Measurements from ENCODE around the gene ZNF423.

Gene ZNF423

DNA sequence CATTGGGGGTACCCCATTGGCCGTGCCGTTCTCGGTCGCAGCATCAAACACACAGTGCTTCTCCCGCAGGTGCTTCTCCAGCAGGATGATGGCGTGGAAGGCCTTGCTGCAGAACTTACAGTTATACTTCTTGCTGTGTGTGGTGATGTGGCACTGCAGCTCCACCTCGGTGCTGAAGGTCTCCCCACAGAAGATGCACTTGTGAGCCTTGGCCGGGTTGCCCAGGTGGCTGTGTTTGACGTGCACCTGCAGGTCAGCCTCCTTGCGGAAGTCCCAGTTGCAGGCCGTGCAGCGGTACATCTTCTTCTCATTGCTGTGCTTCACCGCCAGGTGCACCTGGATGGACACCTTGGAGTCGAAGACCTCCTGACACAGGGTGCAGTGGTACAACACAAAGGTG, 219.3 kb downstream of the ZNF423 start:
- no peak for DNase-seq

DNA sequence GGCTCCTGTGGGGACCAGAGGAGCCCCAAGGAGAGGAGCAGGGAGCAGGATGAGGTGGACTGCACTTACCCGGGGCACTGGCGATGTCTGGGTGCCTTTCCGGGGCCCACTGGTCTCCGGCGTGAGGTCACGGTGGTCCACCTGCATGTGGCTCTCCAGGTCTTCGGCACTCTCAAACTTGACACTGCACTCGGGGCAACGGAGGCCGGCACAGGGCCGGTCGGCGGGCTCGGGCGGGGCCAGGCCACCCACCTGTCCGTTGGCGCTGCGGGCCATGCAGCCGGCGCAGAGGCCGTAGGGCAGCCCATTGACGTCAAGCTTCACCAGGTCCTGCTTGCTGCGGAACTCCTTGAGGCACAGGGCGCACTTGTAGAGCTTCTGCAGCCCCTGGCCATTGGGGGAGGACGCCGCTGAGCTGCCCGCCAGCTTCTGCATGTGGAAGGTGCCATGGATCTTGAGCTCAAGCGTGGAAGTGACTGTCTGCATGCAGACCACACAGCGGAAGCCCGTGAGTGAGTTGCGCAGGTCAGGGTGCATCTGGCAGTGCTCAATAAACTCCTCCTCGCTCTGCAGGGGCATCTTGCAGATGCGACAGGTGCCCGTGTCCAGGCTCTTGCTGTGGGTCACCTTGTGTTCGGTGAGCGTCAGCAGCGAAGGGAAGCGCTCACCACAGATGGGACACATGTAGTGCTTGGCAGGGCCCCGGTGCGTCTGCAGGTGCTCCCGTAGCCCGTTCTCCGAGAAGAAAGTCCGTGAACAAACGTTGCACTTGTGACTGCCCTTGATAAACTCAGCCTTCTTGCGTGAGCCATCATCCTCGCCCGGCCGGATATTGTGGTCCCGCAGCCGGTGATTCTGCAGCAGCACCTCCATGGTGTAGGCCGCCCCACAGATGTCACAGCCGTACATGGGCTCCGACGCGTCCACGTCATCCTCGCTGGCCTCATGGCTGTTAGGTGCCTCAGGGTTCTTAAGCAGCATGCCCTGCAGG, 220.0 kb downstream of the ZNF423 start:
- no peak for DNase-seq

DNA sequence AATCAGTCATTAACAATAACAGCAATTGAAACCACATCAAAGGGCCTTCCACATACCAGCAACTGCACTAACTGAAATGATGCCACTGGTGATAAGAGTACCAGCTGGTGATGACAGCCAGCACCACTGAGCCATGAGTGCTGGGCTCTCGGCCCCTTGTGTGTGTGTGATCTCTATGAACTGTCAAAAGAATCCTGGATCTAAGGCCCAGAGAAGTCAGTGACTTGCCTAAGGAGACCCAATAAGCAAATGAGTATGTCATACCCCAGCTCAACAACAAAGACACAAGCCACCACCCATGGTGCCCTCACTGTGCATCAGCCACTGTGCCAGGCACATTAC, 220.9 kb downstream of the ZNF423 start:
- no peak for DNase-seq

DNA sequence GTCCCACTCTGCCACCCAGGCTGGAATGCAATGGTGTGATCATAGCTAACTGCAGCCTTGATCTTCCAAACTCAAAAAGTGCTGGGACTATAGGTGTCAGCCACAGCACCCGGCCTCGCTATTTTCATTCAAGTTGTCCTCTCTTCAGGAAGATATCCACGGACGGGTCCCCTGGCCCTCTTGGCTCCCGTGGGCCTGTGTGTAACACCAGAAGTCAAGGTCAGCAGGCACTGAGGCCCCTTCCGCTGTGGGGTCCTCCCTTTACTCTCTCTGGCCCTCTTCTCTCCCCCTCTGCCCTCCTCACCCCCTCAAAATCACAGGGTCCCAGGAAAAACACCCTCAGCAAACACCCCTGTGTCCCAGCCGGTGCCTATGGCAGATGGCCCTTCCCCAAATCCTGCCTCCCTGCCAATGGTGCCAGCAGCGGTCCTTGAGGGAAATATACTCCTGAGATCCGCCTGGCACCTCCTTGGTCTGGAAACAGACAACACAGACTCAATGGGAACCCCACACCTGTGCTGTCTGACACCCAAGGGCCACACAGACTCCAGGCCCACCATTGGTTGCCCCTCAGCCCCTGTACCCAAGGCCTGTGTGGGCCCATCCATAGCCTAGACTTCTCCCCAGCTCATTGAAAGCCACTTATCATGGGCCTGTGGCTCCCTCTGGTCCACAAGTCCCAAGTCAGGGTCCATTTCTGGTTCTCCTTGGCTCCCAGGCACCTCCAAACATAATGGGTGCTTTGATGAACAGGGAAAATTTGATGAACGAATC, 221.5 kb downstream of the ZNF423 start:
- DNase-seq: no peak

DNA sequence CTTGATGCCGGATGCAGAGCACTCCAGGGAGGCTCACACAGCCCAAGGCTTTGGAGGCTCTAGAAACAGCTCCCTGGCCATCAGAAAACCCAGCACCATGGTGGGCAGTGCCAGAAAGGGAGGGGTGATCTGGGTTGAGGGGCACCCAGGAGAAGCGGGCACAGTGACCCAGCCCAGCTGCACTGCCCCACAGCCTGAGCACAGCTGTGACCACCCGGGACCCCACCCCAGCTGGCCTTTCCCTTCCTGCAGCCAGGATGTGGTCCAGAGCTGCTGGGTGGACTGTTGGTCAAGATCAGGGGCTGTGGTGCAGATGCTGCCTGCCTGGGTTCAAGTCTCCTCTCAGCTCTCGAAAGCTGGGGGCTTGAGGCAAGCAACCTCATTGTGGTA, 223.1 kb downstream of the ZNF423 start:
- no peak for DNase-seq

DNA sequence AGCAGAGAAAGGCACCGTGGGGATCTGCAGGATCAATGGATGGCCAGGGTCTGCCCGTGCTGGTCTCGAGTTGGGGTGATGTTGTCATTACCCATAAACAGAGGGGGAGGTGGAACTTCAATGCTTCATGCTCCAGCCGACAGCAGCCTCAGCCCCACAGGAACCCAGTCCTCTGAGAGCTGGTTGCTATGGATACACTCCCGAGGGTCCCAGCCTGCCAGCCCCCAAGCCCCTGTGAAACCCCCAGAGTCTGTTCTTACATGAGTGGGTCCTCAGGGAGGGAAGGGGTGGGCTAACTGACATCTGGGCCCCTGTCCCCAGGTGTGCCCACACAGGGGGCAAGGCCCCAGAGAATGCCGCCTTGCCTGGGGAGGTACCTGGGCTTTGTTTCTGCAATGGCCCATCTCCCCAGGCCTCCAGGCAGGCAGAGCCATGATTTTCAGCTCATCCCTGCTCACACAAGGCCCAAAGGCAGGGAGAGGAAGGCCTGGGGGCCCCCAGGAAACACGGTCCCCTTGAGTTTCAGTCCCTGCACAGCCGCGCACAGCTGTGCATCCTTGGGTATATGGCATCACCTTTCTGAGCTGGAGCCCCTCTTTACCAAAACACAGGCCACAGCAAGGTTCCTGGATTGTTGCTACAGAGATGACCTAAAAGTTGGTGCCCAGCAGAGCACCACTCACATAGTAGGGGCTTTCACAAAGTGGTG, 223.7 kb downstream of the ZNF423 start:
- DNase-seq: no peak

DNA sequence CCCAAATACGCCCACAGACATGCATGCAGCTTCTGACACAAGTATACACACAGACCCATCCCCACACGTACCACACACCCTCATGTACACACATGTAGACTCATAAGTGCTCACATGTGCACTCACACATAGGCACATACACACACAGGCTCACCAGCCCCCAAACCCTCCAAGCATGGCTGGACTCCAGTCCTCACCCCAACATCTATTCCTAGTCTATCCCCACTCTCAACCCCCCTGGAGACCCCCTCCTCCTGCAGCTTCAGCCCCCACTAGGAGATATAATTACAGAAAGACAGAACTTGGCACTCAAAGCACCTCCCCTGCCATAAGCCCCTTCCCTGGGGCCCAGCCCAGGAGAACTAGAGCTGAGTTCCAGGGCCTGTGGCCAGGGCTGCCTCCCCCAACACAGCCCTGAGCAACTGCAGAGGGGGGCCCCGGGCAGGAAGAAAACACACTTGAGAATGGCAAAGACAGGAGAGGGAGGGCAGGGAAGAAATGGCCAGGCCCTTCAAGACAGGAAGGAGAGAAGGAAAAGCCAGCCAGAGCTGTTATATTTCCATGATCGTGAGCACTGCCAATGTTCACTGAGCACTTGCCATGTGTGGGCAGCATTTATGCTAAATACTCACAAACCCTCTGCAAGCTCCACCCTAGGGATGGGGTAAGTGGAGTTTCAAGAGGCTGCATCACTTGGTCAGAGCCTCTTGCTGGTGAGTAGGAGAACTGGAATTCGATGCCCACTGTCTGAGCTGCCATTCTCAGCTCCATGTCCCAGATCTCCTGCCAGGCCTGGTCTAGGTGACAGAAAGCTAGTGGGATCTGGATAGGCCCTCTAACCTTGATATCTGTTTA, 224.5 kb downstream of the ZNF423 start:
- DNase-seq: no peak

DNA sequence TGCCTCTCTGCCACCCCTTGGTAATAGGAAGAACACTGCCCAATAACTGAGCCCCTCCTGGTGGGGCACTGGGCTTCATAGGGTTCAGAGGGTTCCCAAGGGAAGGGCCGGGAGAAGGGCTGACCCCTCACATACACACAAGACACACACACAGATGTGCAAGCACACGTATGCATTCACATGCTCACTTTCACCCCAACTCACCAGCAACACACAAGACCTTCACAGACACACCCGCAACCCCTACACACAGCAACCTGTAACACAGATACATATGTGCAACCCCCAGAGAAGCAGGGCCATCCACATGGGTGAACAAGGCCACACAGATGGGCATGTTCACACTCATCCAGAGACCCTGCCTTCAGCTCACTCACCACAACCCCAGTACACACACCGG, 225.1 kb downstream of the ZNF423 start:
- no peak for DNase-seq

DNA sequence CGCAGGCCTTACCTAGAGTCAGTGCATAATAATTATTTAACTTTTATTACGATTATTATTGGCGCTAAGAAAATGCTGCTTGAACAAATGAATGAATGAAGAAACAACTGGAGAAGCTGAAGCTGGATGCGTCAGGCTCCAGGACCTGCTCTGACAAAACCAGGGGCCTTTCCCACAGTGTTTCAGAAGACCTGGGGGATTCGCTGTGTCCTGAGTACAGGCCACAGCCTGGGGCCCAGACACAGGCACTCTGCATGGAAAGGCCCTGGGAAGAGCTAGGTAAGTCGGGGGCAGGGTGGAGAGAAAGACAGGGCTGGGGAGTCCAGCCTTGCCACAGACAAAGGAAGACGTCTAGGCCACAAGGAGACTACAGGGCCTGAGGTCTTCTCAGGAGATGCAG, 226.1 kb downstream of the ZNF423 start:
- DNase-seq: no peak

DNA sequence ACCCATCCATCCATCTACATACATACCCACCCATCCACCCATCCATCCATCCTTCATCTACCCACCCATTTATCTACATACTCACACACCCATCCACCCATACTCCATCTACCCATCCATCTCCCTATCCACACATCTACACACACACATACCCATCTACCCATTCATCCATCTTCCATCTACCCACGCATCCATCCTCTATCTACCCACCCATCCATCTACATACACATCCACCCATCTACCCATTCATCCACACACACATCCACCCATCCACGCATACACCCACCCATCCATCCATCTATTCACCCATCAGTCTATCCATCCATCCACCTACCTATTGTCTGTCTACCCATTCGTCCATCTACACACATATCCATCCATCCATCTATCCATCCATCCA, 227.8 kb downstream of the ZNF423 start:
- no peak for DNase-seq

DNA sequence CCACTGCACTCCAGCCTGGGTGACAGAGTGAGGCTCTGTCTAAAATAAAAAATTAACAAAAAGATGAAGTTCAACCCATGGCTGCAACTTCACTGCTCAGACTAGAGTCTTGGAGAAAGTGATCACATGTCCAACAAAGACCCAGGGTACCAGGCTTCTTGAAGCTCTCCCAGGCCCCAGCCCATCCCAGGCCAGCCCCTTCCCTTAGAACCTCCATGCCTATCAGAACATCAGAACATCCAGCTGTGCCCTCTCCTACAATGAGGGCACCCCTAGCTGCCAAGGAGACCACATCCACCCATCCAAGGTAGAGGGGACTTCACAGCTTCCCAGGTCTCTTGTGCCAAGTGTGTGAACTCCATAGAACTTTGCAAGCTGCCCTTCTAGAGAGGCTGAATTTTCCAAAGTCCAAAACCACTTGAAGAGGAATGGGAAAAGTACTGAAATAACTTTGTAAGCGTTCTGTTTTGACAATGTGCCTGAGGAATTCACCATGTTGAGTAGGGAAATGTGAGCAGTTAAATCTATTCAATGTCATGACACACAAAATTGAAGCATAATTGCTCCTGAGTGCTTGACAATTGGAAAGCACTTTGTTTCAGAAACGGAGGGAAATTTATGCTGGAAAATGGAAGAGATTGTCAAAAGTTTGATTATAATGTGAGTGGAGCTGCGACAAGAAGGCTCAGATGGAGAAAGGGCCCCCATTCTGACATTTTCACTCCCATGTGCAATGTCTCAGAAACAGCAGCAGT, 230.4 kb downstream of the ZNF423 start:
- DNase-seq: no peak

DNA sequence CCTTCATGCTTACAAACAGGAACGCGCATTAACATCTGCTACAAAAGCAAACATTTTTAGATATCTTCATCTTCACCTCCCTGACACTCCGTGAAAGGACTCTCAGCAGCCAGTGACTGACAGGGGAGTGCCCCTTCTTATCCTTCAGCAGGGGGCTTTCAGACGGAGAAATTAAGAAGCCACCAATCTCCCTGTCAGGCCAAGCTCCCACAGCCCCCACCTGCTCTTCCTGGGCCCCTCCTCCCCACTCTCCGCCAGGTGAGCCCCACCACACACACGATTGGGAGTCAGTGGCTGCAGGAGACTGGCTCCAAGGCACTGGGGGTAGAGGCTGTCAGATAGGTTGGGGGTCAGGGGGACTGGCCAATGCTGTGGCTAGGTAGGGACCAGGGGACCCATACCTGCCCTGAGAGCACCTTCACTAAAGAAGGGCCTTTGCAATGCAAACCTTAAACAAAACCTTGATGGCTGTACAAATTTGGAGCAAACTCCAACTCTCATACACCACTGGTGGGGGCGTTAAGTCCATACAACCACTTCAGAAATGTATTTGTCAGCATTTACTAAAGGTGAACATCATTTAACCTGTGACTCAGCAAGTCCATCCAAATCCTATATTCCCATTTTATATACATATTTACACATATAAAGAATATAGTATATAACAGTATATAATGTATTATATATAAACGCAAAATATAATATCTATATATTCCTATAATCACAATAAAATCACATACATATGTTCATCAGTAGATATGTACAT, 232.2 kb downstream of the ZNF423 start:
- DNase-seq: no peak

DNA sequence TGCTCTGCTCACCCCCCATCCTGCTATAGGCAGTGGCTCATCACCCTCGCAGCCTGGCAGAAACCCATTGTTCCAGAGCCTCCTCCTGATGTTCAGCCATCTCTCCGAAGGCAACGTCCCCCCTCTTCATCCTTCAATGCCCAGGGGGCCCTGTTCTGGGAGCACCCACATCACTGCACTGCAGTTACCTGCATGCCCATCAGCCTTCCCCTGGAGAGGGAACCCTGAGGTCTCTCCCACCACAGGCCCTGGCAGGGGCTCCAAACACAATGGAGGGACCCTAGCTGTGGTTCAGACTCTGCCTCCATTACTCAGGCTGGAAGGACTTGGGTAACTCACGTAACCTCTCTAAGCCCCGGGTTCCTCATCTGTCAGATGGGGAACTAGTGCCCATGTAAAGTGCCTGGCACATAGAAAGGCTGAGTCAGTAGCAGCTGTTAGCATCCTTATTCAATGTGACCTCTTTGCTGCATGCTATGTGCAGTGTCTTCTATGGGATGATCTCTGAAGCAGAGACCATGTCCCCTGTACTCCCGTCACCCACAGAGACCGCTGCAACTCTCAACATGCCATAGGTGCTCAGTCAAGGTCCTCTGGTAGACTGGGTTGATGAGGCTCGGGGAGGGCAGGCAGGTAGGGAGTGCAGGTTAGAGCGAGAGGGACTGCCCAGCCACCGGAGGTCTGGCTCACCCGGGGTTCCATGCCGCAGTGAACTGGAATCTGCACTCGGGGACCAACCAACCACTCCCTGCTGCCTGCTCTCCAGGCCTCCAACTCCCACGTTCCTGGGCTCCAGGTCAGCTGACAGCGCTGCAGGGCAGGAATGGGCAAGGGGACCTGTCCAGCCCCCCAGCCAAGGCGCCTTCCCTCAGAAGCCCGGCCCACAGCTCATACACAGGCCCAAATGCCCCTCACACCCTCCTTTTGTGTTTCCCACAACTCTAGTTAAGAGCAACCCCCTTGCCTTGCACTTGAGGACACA, 233.2 kb downstream of the ZNF423 start:
- no peak for DNase-seq

DNA sequence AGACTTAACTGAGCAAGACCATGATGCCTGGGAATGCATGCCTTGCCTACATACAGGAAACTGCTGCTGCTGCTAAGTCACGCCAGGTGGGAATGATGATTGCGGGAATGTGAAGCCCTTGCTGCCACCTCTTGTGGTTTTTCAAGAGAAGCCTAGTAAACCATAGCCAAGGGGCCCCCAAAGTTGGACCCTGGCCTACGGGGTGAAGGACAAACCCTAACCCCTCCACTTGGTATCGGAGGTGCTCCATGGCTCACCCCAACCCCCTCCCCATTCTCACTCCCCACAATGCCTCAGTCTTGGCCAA, 233.9 kb downstream of the ZNF423 start:
- DNase-seq: no peak

DNA sequence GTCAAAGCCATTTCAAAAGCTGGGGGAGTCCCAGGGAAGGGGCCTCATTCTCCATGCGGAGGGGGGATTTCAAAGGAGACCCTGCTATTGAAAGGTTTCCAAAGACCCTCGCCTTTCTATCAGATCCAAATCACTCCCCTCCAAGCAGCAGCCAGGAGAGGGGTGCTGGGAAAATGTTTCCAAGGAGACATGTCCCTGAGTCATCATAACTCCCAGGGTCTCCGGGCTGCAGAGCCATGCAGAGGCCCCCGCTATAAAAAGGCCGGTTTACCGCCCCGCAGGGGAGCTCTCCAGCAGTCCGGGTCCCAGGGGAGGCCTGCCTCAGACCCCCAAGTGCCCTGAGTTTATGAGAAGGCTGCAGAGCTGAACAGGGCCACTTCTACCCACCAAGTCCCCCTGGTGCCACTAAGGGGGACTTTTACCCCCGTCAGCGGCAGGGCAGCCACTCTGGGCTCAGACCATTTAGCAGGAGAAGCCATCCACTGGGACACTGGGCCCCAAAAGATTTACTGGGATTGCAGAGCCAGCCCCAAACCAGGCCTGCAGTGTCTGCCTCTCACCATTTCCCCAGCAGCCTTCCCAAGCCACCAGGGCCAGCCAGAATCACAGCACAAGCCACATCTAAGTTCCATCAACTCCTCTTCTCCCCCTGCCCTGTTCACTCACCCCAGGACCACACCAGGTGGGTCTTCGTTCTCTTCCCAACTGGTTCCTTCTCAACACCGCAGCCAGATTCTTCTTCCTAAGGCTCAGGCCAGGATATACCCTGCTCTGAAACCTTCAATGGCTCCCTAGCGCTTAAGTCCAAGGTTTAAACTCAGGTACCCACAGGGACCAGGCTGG, 234.4 kb downstream of the ZNF423 start:
- DNase-seq: no peak

DNA sequence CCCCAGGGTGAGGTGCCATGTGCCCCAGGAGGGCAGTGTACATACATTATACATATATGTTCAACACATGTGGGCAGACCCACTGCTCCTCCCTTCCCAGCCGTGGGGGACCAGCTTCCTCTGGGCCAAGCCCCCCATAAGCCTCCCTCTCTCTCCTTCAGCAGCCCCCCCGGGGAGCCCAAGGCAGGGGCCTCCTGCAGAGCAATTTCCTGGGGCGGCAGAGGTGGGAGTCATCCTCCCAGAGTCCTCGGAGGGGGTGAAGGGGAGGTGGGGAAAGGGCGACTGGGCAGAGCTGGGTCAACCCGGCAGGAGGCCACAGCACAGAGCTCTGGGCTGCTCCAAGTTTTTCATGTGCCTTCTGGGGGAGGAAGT, 235.1 kb downstream of the ZNF423 start:
- DNase-seq: no peak

DNA sequence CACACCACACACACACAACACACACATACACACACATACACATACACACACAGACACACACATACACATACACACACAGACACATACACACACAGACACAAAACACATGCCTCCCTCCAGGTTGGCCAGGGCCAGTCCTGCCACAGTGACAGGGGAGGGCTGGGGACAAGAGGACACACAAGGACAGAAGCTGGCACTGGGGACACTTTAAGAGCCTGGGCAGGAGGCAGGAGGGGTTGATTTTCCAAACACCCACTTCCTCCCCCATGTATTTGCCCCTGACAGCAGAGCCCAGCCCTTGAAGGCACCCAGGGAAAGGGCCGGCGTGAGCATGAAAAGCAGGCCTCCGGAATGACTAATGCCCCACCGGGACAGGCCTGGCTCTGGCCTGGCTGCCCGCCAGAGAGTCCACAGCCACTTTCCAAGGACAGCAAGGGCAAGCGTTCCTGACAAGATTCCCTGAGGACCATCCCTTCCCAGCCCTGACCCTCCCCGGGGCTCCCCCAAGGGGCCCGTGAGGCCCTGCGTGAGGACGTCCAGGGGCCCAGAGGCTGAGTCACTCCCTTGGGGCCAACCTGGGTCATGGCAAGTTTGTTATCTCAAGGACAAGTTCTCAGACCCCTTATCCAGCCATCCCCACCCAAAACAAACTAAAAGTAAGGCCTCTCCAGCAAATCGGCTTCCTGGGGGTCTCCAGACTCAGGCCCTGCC, 235.6 kb downstream of the ZNF423 start:
- DNase-seq: no peak

DNA sequence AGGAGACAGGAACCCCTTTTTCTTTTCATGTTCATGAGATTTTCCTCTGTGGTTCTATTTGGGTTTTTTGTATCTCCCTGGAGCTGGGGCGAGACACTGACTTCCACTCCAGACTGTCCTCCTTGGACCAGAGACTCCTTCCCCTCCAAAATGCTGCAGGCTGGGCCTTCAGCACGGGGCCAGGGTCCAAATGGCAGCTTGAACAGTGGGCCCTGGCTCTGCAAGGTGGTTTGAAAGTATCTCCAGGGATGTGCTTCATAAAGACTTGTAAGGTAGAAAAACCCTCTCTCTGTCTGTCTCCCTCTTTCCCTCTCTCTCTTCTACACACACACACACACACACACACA, 236.1 kb downstream of the ZNF423 start:
- no peak for DNase-seq

DNA sequence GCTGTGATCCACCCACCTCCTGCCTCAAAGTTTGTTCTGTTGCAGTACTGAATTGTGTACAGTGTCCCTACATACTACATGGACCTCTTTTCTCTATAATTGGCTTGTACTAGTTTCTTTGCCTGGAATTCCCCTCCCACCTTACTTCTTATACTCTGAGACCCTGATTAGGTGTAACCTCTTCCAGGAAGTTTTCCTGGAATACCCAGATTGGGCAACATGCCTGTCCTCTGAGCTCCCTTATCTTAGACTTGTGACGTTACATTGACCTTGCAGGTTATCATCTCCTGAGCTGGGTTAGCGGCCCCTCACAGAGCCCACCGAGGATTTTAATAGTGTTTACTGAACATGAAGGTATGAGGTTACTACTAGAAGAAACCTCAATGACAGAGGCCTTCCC, 237.0 kb downstream of the ZNF423 start:
- DNase-seq: no peak
